CD14-positive monocyte (primary cell): ENCODE data around the gene PUM2. TPM values are rescaled to one million over a fixed set of nuclear protein-coding genes. Genes with fewer than 3 reads are reported as not detected.

Source experiments
- DNase-seq, 3 donors: peaks; one replicate each; pipeline ENCODE4 v3.0.0-alpha.2; 2011 to 2022
- H2AFZ ChIP-seq: 2 replicates; pipeline ENCODE4 v1.6.0; 2012; ENCODE audit warnings: mild to moderate bottlenecking, low read depth, low read length, inconsistent platforms; ENCODE audit not compliant: insufficient read depth, poor library complexity, severe bottlenecking
- H3K27ac ChIP-seq, 2 donors: 1 replicate in 1 of 2; 2 replicates in 1 of 2; pipeline ENCODE4 v1.5.1; 2012 to 2013; ENCODE audit warnings: low read length in 2 of 2, control low read depth in 1 of 2, inconsistent platforms in 1 of 2, low read depth in 1 of 2, mild to moderate bottlenecking in 1 of 2
- H3K27me3 ChIP-seq, 2 donors: one replicate each; pipeline versions ENCODE4 v1.6.0 to v1.6.1; 2011 to 2013; ENCODE audit warnings: low read length in 2 of 2; ENCODE audit not compliant: control insufficient read depth in 2 of 2, insufficient read depth in 2 of 2
- H3K36me3 ChIP-seq, 2 donors: replicated peaks in 1 of 2; 1 replicate in 1 of 2; 2 replicates in 1 of 2; pipeline versions ENCODE4 v1.5.1 to v1.6.1; 2012 to 2013; ENCODE audit warnings: low read length in 2 of 2, control low read depth in 1 of 2, inconsistent platforms in 1 of 2, mild to moderate bottlenecking in 1 of 2; ENCODE audit not compliant: insufficient read depth in 2 of 2, control insufficient read depth in 1 of 2
- H3K4me1 ChIP-seq, 2 donors: 1 replicate in 1 of 2; 2 replicates in 1 of 2; pipeline versions ENCODE4 v1.5.1 to v1.6.1; 2012 to 2013; ENCODE audit warnings: low read length in 2 of 2, control low read depth in 1 of 2, inconsistent platforms in 1 of 2, mild to moderate bottlenecking in 1 of 2, moderate library complexity in 1 of 2; ENCODE audit not compliant: insufficient read depth in 2 of 2, control insufficient read depth in 1 of 2
- H3K4me2 ChIP-seq: replicated peaks from 2 replicates; pipeline ENCODE3; 2012; ENCODE audit warnings: low read length, moderate library complexity, mild to moderate bottlenecking; ENCODE audit not compliant: poor library complexity, severe bottlenecking; ENCODE audit errors: extremely low read depth
- H3K4me3 ChIP-seq, 3 experiments: fragments of 200-600 bp in 1 of 3; sonication (generic) in 1 of 3; replicated peaks in 1 of 3; 1 replicate in 2 of 3; 2 replicates in 1 of 3; pipeline ENCODE4 v1.5.1; 2011 to 2013; ENCODE audit warnings: low read length in 3 of 3, mild to moderate bottlenecking in 3 of 3, control low read depth in 2 of 3, low read depth in 2 of 3, inconsistent platforms in 1 of 3, moderate library complexity in 1 of 3
- H3K79me2 ChIP-seq: 2 replicates; pipeline ENCODE4 v1.6.0; 2012; ENCODE audit warnings: mild to moderate bottlenecking, control low read depth, inconsistent platforms, low read length, moderate library complexity; ENCODE audit not compliant: insufficient read depth
- H3K9ac ChIP-seq: 2 replicates; pipeline ENCODE4 v1.6.0; 2017; ENCODE audit warnings: low read length, mild to moderate bottlenecking; ENCODE audit not compliant: insufficient read depth, poor library complexity, severe bottlenecking
- H3K9me3 ChIP-seq, 2 donors: replicated peaks in 1 of 2; 1 replicate in 1 of 2; 2 replicates in 1 of 2; pipeline versions ENCODE4 v1.5.1 to v1.6.1; 2012 to 2013; ENCODE audit warnings: low read length in 2 of 2, control low read depth in 1 of 2; ENCODE audit not compliant: control insufficient read depth in 1 of 2, insufficient read depth in 1 of 2
- H4K20me1 ChIP-seq: 2 replicates; pipeline ENCODE4 v1.6.0; 2012; ENCODE audit warnings: mild to moderate bottlenecking, low read length, control low read depth, moderate library complexity; ENCODE audit not compliant: insufficient read depth
- H3K27ac Mint-ChIP-seq, 7 donors: one replicate each; pipeline ENCODE4 v1.8.0; 2020; ENCODE audit warnings: mild to moderate bottlenecking in 7 of 7, mixed read lengths in 7 of 7, moderate library complexity in 6 of 7, inconsistent platforms in 2 of 7
- H3K27me3 Mint-ChIP-seq, 3 donors: one replicate each; pipeline ENCODE4 v1.8.0; 2021 to 2022; ENCODE audit warnings: low read depth in 3 of 3, mild to moderate bottlenecking in 3 of 3, mixed read lengths in 3 of 3, moderate library complexity in 3 of 3, inconsistent platforms in 1 of 3
- H3K36me3 Mint-ChIP-seq, 2 donors: one replicate each; pipeline ENCODE4 v1.8.0; 2020; ENCODE audit warnings: mixed read lengths in 2 of 2, inconsistent platforms in 1 of 2, mild to moderate bottlenecking in 1 of 2
- H3K4me1 Mint-ChIP-seq: one replicate; pipeline ENCODE4 v1.8.0; 2020; ENCODE audit warnings: mild to moderate bottlenecking, mixed read lengths
- H3K4me3 Mint-ChIP-seq, 2 donors: one replicate each; pipeline ENCODE4 v1.8.0; 2020; ENCODE audit warnings: mild to moderate bottlenecking in 2 of 2, mixed read lengths in 2 of 2, moderate library complexity in 1 of 2
- H3K9me3 Mint-ChIP-seq, 7 donors: one replicate each; pipeline ENCODE4 v1.8.0; 2020 to 2022; ENCODE audit warnings: mixed read lengths in 7 of 7, mild to moderate bottlenecking in 6 of 7, moderate library complexity in 6 of 7, inconsistent platforms in 2 of 7
- WGBS: methylation state at CpG from one replicate; pipeline ENCODE4 v1.1.5; 2013; ENCODE audit warnings: missing lambda C conversion rate; ENCODE audit not compliant: insufficient coverage; 5-methylcytosine and 5-hydroxymethylcytosine counted together
- intact Hi-C, 2 donors: fragments of 100-400 bp; cut with micrococcal nuclease; formaldehyde crosslinking; loops; one replicate each; pipeline versions ENCODE4 v1.15.0 to v1.15.1; 2023
- polyA plus RNA-seq, 3 donors: library from polyadenylated mRNA; depleted of rRNA in 1 of 3; unstranded in 2 of 3; stranded (reverse) in 1 of 3; fragments of 300-500 nt in 2 of 3; fragments of >200 nt in 1 of 3; fragmentation: Illumina TruSeq in 2 of 3; gene quantifications; 1 replicate in 2 of 3; 2 replicates in 1 of 3; pipeline ENCODE4 v1.2.3, GENCODE V29; 2012 to 2021
- TF ChIP-seq, protein P1 (sequence below): fragments of 200-600 bp; IDR thresholded peaks from one replicate; pipeline ENCODE4 v1.8.0; 2022; ENCODE audit warnings: antibody characterized with exemption, mild to moderate bottlenecking

PUM2 gene
- polyA plus RNA-seq, 3 donors, result 7.2 to 22.4 (median 8.3) TPM

DNA sequence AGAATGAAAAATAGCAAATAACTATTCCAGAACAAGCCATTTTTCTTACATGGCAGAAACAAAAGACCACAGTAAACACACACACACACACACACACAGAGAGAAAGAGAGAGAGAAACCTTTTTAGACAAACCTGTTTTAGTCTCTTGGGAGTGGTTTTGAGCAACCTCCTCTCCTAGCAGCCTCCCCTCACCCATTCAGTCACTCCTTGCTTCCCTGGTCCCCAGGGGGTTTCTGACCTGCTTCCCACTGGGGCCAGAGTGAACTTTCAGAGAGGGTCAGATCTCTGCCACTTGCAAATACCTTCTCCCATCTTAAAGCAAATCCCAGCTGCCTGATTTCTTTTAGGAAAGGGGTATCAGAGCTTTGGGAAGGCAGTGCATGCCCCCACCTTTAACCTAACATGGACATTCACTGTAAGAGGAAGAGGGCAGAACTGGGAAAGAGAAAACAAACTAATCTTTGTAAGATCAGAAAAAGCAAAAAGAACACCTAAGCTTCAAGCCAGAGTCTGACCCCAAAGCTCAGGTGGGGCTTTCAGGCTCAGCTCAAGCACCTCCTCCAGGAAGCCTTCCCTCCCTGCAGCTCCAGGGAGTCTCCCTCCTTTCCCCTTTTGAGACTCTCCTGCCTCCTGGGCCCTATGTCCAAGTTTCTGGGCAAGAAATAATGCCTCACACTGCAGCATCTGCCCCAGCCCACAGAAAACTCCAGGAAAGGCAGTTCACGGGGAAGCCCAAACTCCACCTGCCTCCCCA, 128.5 kb downstream of the PUM2 start:
- Histone ChIP-seq H3K4me2 (no peak overlapping the region), H3K79me2 (no peaks in the 10 kb centered on the region), H2AFZ (no peak overlapping the region), H3K9ac (no peak overlapping the region), H3K27ac (no peak overlapping the region), H3K36me3 (no peaks in the 10 kb centered on the region), H3K9me3 (peaks cover 0 to 18% of the 10 kb centered on the region in 2 donors), H3K4me1 (peaks cover 11 to 26% of the 10 kb centered on the region in 2 donors), H3K27me3 (peaks cover 32 to 52% of the 10 kb centered on the region in 2 donors), H4K20me1 (no peaks in the 10 kb centered on the region), H3K4me3 (no peak overlapping the region)
- Mint-ChIP-seq H3K9me3 (peaks cover 0 to 11% (median 2%) of the 10 kb centered on the region in 7 donors), H3K4me3 (peak overlapping the region in 1 of 2 donors; percentile 75), H3K27ac (no peak overlapping the region), H3K4me1 (peaks cover 7% of the 10 kb centered on the region), H3K36me3 (no peaks in the 10 kb centered on the region), H3K27me3 (peaks cover 37 to 64% (median 38%) of the 10 kb centered on the region in 3 donors)
- TF ChIP-seq, protein P1, sequence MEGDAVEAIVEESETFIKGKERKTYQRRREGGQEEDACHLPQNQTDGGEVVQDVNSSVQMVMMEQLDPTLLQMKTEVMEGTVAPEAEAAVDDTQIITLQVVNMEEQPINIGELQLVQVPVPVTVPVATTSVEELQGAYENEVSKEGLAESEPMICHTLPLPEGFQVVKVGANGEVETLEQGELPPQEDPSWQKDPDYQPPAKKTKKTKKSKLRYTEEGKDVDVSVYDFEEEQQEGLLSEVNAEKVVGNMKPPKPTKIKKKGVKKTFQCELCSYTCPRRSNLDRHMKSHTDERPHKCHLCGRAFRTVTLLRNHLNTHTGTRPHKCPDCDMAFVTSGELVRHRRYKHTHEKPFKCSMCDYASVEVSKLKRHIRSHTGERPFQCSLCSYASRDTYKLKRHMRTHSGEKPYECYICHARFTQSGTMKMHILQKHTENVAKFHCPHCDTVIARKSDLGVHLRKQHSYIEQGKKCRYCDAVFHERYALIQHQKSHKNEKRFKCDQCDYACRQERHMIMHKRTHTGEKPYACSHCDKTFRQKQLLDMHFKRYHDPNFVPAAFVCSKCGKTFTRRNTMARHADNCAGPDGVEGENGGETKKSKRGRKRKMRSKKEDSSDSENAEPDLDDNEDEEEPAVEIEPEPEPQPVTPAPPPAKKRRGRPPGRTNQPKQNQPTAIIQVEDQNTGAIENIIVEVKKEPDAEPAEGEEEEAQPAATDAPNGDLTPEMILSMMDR, result no peak
- intact Hi-C loops, result no loop called here
- no peak for DNase-seq
- 91% methylated on average over 1 of the region's 1 CpG for WGBS

- Histone ChIP-seq H3K9ac (no peak overlapping the region), H3K27ac (no peak overlapping the region), H3K4me2 (no peak overlapping the region), H3K4me3 (no peak overlapping the region), H3K79me2 (no peaks in the 10 kb centered on the region), H3K27me3 (peaks cover 32 to 50% of the 10 kb centered on the region in 2 donors), H2AFZ (no peak overlapping the region), H4K20me1 (no peaks in the 10 kb centered on the region), H3K36me3 (no peaks in the 10 kb centered on the region), H3K4me1 (peaks cover 11 to 26% of the 10 kb centered on the region in 2 donors), H3K9me3 (peaks cover 0 to 18% of the 10 kb centered on the region in 2 donors)
- peaks cover 0 to 11% (median 2%) of the 10 kb centered on the region in 7 donors for H3K9me3 Mint-ChIP-seq
- intact Hi-C loops, result no loop called here
- peaks cover 7% of the 10 kb centered on the region for H3K4me1 Mint-ChIP-seq
- peaks cover 37 to 59% (median 37%) of the 10 kb centered on the region in 3 donors for H3K27me3 Mint-ChIP-seq
- TF ChIP-seq, protein P1, result no peak
- peak overlapping the region in 1 of 7 donors; percentile 70 for H3K27ac Mint-ChIP-seq
- WGBS, result no CpG with 5 or more reads among the region's 3 CpGs
- H3K36me3 Mint-ChIP-seq, result no peaks in the 10 kb centered on the region
- peak overlapping the region in 1 of 2 donors; percentile 77 for H3K4me3 Mint-ChIP-seq
- DNase-seq, result no peak
Observed at GRCh38 chr2:20221555-20221973, 129.1 kb downstream of the PUM2 start.
